GM21360 (cell line): ENCODE results near the gene DUSP16.

Experiments used
- ATAC-seq: cut with Tn5 transposase; IDR thresholded peaks from one replicate; pipeline ENCODE4 v1.9.1; 2021; ENCODE audit warnings: mild to moderate bottlenecking, moderate library complexity; ENCODE audit not compliant: unreplicated experiment

Gene DUSP16

GRCh38 chr12:12550277-12550676, 12.4 kb downstream of the DUSP16 start:
- no peak for ATAC-seq

DNA sequence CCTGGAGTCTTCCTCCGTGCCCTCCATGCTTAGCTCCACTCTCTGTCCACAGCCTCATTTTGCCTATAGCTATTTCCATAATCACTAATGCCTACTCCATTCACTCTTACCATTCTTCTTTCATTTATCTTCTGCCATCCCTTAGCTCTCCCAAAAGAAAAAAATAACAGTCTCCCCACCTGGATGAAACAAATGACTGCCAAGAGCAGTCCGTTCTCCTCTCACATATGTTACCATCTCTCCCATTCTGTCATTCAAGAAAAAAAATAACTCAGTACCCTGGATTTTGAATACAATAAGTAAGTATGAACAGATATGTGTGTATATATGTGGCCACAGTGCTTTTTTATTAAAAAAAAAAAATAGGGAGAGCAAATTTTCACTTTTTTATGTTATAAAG, 13.2 kb downstream of the DUSP16 start:
- no peak for ATAC-seq

- ATAC-seq, result no peak
These were observed 13.9 kb downstream of the DUSP16 start for GRCh38 chr12:12548713-12549112.

- no peak for ATAC-seq
These were observed 16.3 kb downstream of the DUSP16 start for GRCh38 chr12:12546314-12546772.

DNA sequence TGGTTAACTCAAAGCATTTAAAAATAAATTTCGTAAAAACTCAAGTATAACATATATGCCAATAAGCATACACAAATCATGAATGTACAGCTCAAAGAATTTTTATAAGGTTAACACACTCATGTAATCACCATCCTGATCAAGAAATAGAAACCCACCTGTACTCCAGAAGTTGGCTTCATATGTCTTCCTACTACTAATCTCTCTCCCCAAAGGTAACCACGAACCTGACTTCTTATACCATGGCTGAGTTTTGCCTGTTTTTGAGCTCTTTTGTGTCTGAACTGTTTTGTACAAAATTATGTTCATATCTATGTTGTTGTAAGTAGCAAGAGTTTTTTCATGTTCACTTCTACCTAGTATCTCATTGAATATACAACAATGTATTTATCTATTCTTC, 18.7 kb downstream of the DUSP16 start:
- ATAC-seq, result no peak

- no peak for ATAC-seq
These were observed 19.7 kb downstream of the DUSP16 start for GRCh38 chr12:12542964-12543363.

DNA sequence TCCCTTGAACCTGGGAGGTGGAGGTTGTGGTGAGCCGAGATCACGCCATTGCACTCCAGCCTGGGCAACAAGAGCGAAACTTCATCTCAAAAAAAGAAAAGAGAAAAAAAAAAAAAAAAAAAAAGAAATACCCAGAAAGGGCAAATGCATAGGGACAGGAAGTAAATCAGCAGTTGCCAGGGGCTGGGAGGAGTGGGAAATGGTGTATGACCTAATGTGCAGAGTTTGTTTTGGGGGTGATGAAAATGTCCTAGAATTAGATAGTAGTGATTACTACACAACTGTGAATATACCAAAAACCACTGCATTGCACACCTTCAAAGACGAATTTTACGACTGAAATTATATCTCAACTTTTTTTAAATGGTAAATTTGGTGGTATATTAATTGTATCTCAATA, 20.4 kb downstream of the DUSP16 start:
- ATAC-seq, result no peak

DNA sequence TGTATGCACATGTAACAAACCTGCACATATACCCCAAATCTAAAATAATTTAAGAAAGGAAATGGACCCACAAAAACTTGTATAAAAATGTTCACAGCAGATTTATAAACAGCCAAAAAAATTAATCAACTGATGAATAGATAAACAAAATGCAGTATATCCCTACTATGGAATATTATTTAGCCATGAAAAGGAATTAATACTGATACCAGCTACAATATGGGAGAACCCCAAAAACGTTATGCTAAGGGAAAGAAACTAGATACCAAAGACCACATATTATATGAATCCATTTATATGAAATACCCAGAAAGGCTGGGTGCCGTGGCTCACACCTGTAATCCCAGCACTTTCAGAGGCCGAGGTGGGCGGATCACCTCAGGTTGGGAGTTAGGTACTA, 20.9 kb downstream of the DUSP16 start:
- ATAC-seq, result no peak

DNA sequence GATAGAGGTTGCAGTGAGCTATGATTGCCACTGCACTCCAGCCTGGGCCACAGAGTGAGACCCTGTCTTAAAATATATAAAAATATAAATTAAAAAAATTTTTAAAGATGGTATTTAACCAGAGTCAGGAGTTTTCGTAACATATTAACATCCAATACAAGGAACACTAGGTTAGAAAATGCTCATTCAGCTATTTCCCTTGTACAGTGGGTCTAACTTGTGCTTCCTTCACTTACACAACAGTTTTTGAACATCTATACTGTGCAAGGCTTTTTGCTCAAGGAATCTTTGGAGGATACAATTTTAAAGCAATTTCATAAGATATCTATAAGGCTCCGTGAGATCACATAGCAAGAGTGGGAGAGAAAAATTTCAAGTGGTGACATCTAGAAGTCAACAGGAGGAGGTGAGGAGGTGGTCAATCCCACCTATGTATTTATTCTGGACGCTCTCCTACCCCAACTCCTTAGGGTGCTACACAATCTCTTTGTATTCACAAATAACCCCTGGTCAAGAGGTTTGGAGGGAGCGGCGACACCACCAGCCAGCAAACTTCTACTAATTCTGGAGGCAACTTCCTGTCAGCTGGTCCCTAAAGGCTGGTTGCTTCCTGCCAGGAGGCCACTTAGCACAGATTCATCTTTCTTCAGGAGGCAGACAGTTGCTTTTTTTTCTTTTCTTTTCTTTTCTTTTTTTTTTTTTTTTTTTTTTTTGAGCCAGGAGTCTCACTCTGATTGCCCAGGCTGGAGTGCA, 22.2 kb downstream of the DUSP16 start:
- no peak for ATAC-seq

DNA sequence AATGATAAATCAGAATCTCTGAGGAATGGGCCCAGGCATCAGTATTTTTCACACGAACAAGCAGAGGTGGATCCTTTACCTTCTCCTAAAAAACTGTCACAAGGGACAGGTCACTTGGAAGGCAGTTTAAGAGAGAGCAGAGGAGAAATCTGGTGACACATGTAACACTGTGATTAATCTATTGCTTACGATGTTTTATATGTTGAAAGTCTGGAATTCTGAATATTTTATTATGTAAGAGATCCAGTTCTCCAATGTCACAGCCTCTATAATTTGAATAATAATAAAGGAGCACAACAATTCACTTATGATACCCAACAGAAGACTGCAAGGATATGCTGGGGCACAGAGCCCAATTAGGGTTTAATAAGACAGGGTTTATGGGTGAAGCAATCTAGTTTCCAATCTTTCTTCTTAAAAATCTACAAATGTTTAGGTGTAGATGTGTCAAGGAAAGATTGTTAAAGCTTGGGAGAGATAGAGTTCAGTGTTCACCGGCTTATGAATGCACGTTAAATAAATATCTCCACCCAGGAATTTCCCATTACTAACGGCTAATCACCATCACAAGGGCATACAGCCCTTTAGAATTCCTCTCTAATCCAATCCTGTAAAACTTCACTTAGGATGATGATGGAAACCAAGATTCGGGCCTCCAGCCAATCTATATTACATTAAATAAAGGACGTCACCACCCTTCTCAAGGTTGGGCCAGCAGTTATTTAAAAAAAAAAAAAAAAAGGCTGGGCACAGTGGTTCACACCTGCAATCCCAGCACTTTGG, 23.4 kb downstream of the DUSP16 start:
- no peak for ATAC-seq

- ATAC-seq, result no peak
These were observed 24.1 kb downstream of the DUSP16 start for GRCh38 chr12:12538535-12538934.

- ATAC-seq, result no peak
These were observed 25.2 kb downstream of the DUSP16 start for GRCh38 chr12:12537421-12537820.

DNA sequence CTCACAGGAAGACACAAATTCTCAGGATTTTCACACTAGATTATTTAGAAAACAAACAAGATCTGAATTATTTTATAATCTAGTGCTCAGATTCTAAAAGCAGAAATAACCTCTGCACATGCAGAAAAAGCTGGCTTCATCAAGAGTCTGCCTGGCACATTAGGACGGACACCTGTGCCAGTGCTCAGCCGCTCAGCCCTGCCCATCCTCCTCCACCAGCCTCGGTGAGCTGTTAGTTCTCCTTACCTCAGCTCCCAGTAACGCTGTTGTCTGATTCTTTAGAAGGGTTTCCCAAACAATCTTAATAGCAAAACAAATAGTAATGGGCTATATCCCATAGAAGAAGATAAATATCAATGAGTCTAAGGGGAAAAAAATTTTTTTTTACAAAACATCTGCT, 27.7 kb downstream of the DUSP16 start:
- no peak for ATAC-seq

DNA sequence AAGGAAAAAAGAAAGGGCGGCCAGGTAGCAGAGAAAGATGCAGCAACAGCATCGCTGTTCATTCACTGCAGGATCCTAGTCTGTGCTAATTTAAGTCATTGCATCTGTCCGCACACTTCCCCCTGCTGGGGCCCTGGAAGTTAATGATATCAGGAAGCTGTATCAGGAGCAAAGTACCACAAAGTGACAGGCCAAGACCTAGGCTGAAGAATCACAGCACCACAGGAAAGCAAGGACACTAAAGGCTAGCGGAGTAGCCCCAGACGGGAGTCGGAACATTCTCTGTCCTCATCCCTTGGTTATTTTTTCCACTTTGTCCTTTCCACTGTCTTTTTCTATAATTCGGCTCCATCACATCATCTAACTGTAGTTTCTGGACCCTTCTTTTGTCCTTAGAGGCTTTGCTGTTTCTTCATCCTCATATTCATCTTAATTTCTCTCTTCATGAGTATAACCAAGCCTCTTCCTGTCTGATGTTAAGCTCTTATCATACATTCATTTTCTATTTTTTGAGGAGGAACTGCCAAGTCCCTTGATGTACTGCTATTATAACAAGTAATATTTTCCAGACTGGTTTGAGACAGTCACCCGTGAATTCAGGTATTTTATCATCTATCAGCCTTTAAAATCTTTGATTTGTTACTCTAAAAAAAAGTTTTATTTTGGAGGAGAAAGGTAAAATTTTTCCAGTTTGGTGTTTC, 28.3 kb downstream of the DUSP16 start:
- ATAC-seq, result no peak

DNA sequence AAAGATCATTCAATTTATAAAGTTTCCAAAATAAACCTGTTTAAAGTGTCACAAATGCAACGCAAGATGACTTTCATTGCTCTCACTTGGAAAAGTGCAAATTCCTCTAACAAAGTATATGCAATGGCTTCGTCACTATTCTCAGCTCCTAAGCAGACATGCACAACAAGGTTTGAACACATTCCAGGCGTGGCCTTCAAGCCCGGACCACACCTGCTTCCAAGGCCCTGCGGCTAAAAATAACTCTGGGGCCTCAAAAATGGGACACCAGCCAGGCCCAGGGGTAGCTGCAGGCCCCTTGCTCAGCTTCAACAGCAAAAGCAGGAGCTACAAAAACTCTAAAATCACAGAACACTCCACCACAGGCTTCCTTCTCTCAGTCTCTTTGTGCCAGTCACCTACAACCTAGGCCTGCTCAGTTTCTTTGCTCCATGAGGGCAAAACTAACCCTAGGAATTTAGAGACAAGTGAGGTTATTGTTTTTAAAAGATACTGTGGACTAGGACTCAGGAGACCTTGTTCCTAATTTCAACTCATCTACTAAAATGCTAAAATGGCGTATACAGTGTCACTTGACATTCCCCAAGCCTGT, 29.3 kb downstream of the DUSP16 start:
- ATAC-seq, result no peak

DNA sequence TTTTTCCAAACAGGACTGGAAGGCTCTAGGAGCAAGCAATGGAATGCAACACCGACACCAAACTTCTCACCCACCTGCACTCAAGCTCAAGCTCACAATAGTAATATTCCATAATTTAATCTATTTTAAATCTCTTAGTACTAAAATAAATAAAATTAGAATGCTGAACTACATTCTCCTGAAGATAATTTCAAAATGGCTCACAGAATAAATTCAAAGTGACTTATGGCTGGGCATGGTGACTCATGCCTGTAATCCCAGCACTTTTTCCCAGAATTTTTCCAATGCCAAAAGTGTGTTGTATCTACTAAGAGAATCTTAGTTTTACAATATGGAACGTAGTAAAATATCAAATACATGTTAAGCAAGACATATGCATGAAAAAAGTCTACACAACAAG, 31.5 kb downstream of the DUSP16 start:
- ATAC-seq, result no peak

GRCh38 chr12:12529783-12530421, 32.8 kb downstream of the DUSP16 start:
- ATAC-seq, result no peak

- ATAC-seq, result no peak
These were observed 34.0 kb downstream of the DUSP16 start for GRCh38 chr12:12528361-12529270.

- no peak for ATAC-seq
These were observed 34.8 kb downstream of the DUSP16 start for GRCh38 chr12:12527820-12528296.

DNA sequence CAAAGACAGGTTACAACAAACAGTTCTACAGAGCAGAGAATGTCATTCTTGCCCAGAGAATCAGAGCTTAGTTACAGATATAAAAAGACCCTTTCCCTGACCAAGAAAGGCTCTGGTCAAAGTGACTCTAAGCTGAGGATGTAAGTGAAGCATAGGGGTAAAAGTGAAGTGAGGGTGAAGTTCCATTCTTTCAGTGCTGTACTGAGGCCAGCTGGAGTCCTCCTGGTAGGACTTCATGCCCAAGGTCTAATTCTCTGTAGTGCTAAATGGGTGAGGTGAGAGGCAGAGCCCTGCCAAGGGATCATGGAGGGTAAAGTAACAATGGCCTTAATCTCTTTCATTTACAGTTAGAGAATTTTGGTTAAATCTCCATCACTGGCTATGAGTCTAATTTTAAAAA, 38.5 kb downstream of the DUSP16 start:
- ATAC-seq, result no peak
